Activated CD8-positive, alpha-beta T cell treated with anti-CD3 and anti-CD28 coated beads, Interleukin-2, amount 10 ng/mL, durations not matched to agents 7 days and 5 days (primary cell): ENCODE data around the gene SLC6A1. TPM values are rescaled to one million over a fixed set of nuclear protein-coding genes. Genes with fewer than 3 reads are reported as not detected.

Experiments
- ATAC-seq: fragments of 150-1000 bp; cut with Tn5 transposase; one replicate; pipeline ENCODE4 v1.10.0; 2021; ENCODE audit warnings: moderate library complexity
- CTCF ChIA-PET: fragments of 350-600 bp; sonication (Branson Sonifier 250); formaldehyde crosslinking; loops from one replicate; lab custom pipeline; 2021; ENCODE audit warnings: antibody characterized with exemption; lab: Charles Lee
- POLR2A ChIA-PET: fragments of 350-600 bp; sonication (Branson Sonifier 250); formaldehyde crosslinking; loops from one replicate; lab custom pipeline; 2021; ENCODE audit warnings: antibody characterized with exemption; lab: Charles Lee
- DNase-seq: peaks from one replicate; pipeline ENCODE4 v3.0.0-alpha.2; 2020
- H3K27ac Mint-ChIP-seq: one replicate; pipeline ENCODE4 v1.8.0; 2021; ENCODE audit warnings: mild to moderate bottlenecking, mixed read lengths
- H3K27me3 Mint-ChIP-seq: one replicate; pipeline ENCODE4 v1.8.0; 2021; ENCODE audit warnings: low read depth, mixed read lengths
- H3K36me3 Mint-ChIP-seq: one replicate; pipeline ENCODE4 v1.8.0; 2021; ENCODE audit warnings: low read depth, mixed read lengths
- H3K4me1 Mint-ChIP-seq: one replicate; pipeline ENCODE4 v1.8.0; 2021; ENCODE audit warnings: low read depth, mixed read lengths
- H3K4me3 Mint-ChIP-seq: one replicate; pipeline ENCODE4 v1.8.0; 2021; ENCODE audit warnings: mild to moderate bottlenecking, mixed read lengths
- H3K9me3 Mint-ChIP-seq: one replicate; pipeline ENCODE4 v1.8.0; 2022; ENCODE audit warnings: mixed read lengths; ENCODE audit not compliant: insufficient read depth
- total RNA-seq, 2 experiments: library from RNA; stranded (reverse); gene quantifications; one replicate each; pipeline ENCODE4 v1.2.3, GENCODE V29; 2021

Gene SLC6A1
- total RNA-seq, 2 experiments from 2014 or later, result not detected

DNA sequence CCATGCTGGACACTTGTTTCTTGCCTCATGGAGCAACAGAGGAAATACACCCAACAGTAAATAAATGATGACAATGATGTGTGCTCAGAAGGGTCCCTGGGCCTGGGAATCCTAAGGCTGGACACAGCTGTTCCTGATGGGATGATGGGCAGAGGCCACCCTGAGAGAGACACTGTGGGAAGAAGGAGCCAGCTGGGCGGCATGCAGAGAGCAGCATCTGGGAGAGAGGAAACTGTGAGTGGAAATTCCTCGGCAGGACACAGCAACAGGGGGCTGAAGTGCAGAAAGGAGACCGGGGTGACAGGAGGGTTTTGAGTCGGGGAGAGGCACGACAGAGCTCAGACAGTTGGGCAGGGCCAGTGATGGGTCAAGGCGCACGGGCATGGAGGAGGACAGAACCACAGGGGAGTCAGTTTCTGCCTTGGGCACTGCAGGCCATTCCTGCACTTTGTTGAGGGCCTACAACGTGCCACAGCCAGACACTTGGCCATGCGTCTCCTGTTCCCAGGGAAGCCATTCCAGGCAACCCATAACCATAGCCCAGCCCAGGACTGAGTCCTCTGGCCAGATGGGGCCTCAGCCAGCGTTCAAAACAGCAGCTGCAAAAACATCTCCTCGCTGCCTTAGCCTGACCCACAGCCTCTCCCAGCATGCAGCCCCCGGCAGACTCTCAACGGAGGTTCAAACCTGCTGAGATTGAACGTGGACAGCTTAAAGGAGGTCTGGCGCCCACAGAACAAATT, 36.7 kb upstream of the SLC6A1 start:
- H3K9me3 Mint-ChIP-seq, result no peaks in the 10 kb centered on the region
- DNase-seq (no peak), ATAC-seq (no peak)
- H3K4me3 Mint-ChIP-seq, result no peak overlapping the region
- ChIA-PET POLR2A (no interaction called here), CTCF (no interaction called here)
- H3K4me1 Mint-ChIP-seq, result no peaks in the 10 kb centered on the region
- no peaks in the 10 kb centered on the region for H3K27me3 Mint-ChIP-seq
- H3K27ac Mint-ChIP-seq, result no peak overlapping the region
- H3K36me3 Mint-ChIP-seq, result no peaks in the 10 kb centered on the region

DNA sequence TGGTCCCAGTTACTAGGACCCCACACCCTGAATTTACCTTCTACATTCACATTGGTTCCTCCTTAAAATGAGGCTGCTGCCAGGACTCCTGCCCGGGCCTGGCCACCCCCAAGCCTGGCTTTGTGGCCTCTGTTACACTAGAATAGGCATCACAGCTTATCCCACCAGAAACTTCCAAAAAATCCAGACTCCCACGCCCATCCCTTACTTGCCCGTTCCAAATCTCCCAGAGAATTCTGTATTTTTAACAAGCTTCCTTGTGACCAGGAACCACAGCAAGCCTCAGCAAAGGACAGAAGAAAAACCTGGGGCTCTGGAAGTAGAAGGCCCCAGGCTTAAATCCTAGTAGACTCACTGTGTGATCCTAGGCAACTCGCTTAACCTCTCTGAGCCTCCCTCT, 36.0 kb upstream of the SLC6A1 start:
- POLR2A ChIA-PET, result interaction anchor here (0.7 kb wide), 1 partner anchor 14 kb away, joined by 3 read pairs; no protein-coding TSS in a partner anchor
- no peaks in the 10 kb centered on the region for H3K36me3 Mint-ChIP-seq
- H3K4me3 Mint-ChIP-seq, result no peak overlapping the region
- CTCF ChIA-PET, result no interaction called here
- H3K9me3 Mint-ChIP-seq, result no peaks in the 10 kb centered on the region
- ATAC-seq (no peak), DNase-seq (no peak)
- H3K4me1 Mint-ChIP-seq, result no peaks in the 10 kb centered on the region
- H3K27ac Mint-ChIP-seq, result no peak overlapping the region
- H3K27me3 Mint-ChIP-seq, result no peaks in the 10 kb centered on the region

DNA sequence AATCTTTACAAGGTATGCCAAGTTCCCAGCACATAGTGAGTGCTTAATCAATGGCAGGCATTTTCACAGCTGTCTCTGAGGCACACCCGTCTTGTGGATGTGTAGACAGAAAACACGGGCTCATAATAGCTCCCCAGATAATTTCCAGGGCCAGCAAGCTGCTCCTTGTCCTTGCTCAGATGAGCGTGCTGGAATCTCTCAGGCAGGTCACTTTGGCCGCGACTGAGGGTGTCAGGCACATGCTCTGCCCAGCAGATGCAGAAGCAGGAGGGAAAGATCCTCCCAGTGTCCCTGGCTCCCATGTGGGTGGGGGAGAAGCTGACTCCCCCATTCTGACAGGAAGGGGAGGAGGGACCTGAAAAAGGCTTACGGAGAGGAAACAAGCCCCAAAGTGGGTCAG, 35.6 kb upstream of the SLC6A1 start:
- Mint-ChIP-seq H3K9me3 (no peaks in the 10 kb centered on the region), H3K27me3 (no peaks in the 10 kb centered on the region), H3K27ac (no peak overlapping the region), H3K4me1 (no peaks in the 10 kb centered on the region), H3K36me3 (no peaks in the 10 kb centered on the region), H3K4me3 (no peak overlapping the region)
- DNase-seq (no peak), ATAC-seq (no peak)
- POLR2A ChIA-PET, result interaction anchor here (0.7 kb wide), 1 partner anchor 13 kb away, joined by 3 read pairs; no protein-coding TSS in a partner anchor
- CTCF ChIA-PET, result no interaction called here

DNA sequence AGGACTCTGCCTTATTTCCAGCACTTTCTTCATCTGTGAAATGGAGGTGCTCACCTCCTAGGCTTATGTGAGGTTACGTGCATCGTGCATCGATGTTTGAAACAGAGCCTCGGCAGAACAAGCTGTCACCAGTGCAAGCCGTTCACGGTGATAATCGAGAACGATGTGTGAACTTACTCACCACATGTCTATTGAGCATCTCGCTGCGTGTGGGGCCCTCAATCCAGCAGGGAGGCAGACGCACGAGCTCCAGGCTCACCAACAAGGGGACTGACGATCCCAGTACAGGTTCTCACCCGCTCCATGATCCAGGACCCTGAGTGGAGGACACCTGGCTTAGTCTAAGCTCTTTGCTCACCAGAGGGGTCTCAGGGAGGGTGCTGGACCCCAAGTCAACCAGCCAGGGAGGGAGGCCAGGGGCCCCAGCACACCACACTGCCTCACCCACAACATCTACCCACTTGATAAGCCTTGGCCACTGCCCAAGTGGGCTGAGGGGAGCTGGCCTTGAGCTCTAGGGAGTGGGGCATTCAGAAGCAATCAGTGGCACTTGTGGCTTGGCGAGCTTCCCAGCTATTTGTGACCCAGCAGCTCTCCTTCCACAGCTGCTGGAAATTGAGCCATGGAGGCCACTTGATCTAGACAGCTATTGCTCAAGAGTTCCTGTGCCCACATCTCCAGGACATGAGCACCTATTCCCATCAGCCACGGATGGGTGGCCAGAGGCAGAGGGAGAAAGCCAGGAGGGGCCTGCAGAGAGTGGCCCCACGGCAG, 34.4 kb upstream of the SLC6A1 start:
- POLR2A ChIA-PET, result no interaction called here
- no peak overlapping the region for H3K4me3 Mint-ChIP-seq
- CTCF ChIA-PET, result no interaction called here

DNA sequence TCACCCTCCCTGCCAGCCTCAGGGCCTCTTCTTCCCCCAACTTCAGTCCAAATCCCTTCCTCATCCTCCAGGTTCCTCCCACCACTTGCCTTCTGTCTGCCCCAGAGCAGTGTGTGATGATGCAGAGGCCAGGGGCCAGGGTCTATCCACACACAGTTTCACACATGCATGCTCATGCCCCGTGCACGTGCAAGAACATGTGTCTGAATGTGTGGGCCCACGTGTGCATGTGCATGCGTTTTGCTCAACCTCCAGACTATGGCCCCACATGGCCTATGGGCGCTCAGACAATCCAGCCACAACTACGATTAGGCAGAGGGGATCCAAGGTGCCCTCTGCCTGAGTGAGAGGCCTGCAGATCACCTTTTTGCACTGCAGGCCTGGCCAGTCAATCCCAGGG, 32.3 kb upstream of the SLC6A1 start:
- no peak for ATAC-seq
- POLR2A ChIA-PET, result no interaction called here
- Mint-ChIP-seq H3K4me3 (no peak overlapping the region), H3K9me3 (no peaks in the 10 kb centered on the region), H3K27me3 (no peaks in the 10 kb centered on the region), H3K27ac (no peak overlapping the region), H3K36me3 (no peaks in the 10 kb centered on the region), H3K4me1 (no peaks in the 10 kb centered on the region)
- CTCF ChIA-PET, result no interaction called here
- DNase-seq, result no peak

More for the DNA sequence above, 34.4 kb upstream of the SLC6A1 start:
- H3K27me3 Mint-ChIP-seq, result no peaks in the 10 kb centered on the region
- H3K9me3 Mint-ChIP-seq, result no peaks in the 10 kb centered on the region
- H3K36me3 Mint-ChIP-seq, result no peaks in the 10 kb centered on the region
- ATAC-seq (no peak), DNase-seq (no peak)
- H3K4me1 Mint-ChIP-seq, result no peaks in the 10 kb centered on the region
- H3K27ac Mint-ChIP-seq, result no peak overlapping the region

GRCh38 chr3:10961921-10962320, 30.6 kb upstream of the SLC6A1 start:
- no peak for ATAC-seq
- Mint-ChIP-seq H3K4me1 (no peaks in the 10 kb centered on the region), H3K27me3 (no peaks in the 10 kb centered on the region), H3K36me3 (no peaks in the 10 kb centered on the region), H3K4me3 (no peak overlapping the region), H3K9me3 (no peaks in the 10 kb centered on the region), H3K27ac (no peak overlapping the region)
- ChIA-PET CTCF (no interaction called here), POLR2A (no interaction called here)
- DNase-seq, result no peak

GRCh38 chr3:10962481-10963036, 30.0 kb upstream of the SLC6A1 start:
- H3K4me1 Mint-ChIP-seq, result no peaks in the 10 kb centered on the region
- POLR2A ChIA-PET, result no interaction called here
- no peak overlapping the region for H3K27ac Mint-ChIP-seq
- DNase-seq, result no peak
- H3K4me3 Mint-ChIP-seq, result no peak overlapping the region
- H3K27me3 Mint-ChIP-seq, result no peaks in the 10 kb centered on the region
- ATAC-seq, result no peak
- CTCF ChIA-PET, result no interaction called here
- no peaks in the 10 kb centered on the region for H3K36me3 Mint-ChIP-seq
- no peaks in the 10 kb centered on the region for H3K9me3 Mint-ChIP-seq

- H3K27me3 Mint-ChIP-seq, result no peaks in the 10 kb centered on the region
- DNase-seq (peak; percentile 44), ATAC-seq (no peak)
- ChIA-PET POLR2A (no interaction called here), CTCF (interaction anchor here (1.2 kb wide), 1 partner anchor 18 kb away, joined by 3 read pairs; no protein-coding TSS in a partner anchor)
- no peak overlapping the region for H3K27ac Mint-ChIP-seq
- H3K9me3 Mint-ChIP-seq, result no peaks in the 10 kb centered on the region
- no peak overlapping the region for H3K4me3 Mint-ChIP-seq
- H3K36me3 Mint-ChIP-seq, result no peaks in the 10 kb centered on the region
- no peaks in the 10 kb centered on the region for H3K4me1 Mint-ChIP-seq
These were observed 27.9 kb upstream of the SLC6A1 start for GRCh38 chr3:10964537-10965167.

DNA sequence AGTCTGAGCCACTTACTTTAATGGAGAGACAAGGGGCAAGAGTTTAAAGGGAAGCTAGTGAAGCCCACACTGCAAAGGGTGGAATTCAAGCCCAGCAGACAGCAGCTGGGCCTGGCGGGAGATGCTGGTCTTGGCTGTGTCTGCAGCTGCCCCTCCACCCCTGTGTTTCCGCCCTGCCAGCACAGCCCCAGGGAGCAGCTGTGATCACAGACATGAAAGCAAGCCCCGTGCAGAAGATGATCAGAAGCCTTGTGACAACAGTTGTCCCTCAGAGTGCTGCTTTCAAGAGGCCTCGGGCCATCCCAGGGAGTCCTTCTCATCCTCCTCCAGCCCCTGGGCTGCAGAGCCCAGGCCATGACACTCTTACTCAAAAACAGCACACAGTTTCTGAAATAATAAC, 24.1 kb upstream of the SLC6A1 start:
- no peaks in the 10 kb centered on the region for H3K4me1 Mint-ChIP-seq
- POLR2A ChIA-PET, result no interaction called here

DNA sequence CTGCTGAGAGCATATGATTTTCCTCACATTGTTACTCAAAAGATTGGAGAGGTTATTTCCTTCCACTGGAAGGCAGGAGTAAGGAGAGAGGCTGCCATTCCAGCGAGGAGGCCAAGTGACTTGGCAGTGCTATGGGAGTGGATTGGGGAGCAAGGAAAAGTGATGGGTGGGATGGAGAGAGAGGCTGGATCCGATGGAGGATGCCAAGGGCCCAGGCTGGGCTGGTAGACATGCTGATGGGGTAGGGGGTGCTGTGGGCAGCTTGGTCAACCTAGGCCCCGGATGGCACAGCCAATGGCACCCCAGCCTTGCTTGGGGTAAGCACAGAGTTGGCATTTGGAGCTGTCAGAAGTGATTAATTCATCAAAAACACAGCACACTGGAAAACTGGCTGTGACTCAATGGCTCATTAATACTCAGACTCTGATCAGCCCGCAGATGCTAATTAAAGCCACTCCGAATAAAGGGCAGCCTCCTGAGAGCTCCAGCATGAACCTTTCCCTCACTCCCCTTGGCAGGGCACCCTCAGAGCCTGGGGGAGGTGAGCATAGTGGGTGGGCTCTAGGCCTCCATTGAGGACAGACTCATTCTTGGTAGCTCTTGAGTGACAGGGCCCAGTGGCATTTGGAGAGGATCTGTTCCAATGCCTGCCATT, 22.1 kb upstream of the SLC6A1 start:
- no peak for DNase-seq
- Mint-ChIP-seq H3K9me3 (no peaks in the 10 kb centered on the region), H3K4me3 (no peak overlapping the region), H3K27me3 (peaks cover 6% of the 10 kb centered on the region), H3K27ac (no peak overlapping the region), H3K36me3 (no peaks in the 10 kb centered on the region), H3K4me1 (no peaks in the 10 kb centered on the region)
- ChIA-PET CTCF (interaction anchor here (1.0 kb wide), 1 partner anchor 187 kb away, joined by 3 read pairs; no protein-coding TSS in a partner anchor), POLR2A (interaction anchor here (0.5 kb wide), 1 partner anchor 14 kb away, joined by 3 read pairs; no protein-coding TSS in a partner anchor)
- ATAC-seq, result no peak

More for the DNA sequence above, 24.1 kb upstream of the SLC6A1 start:
- DNase-seq (no peak), ATAC-seq (no peak)
- H3K27me3 Mint-ChIP-seq, result peaks cover 6% of the 10 kb centered on the region
- CTCF ChIA-PET, result no interaction called here
- H3K27ac Mint-ChIP-seq, result no peak overlapping the region
- no peaks in the 10 kb centered on the region for H3K9me3 Mint-ChIP-seq
- H3K4me3 Mint-ChIP-seq, result no peak overlapping the region
- no peaks in the 10 kb centered on the region for H3K36me3 Mint-ChIP-seq

DNA sequence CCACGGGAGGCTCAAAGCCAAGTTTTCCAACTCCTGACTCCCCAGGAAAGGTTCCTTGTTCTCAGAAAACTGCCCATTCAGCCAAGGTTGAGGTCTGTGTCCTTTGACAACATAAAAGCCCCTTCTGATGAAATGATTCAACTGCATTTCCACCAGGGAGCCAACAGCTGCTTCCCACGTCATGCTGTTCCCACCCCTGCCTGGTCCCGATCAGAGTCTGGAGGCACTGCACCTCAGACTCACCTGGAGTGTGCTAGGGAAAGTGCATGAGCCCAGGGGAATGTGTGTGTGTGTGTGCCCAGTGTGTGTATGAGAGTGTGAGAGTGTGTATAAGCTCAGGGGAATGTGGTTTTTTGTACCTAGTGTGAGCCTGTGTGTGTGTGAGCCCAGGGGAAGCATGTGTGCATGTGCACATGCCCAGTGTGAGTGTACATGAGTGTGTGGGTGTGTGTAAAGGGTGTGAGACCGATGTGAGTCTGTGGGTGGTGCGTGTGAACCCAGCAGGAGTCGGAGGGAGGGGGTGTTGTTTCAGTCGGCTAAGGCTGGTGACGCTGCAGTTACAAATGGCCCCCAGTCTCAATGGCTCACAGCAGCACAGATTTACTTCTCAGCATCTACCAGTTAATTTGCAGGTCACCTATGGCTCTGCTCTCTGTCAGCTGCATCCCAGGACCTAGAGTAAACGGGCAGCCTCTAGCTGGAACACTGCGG, 20.3 kb upstream of the SLC6A1 start:
- ATAC-seq, result no peak
- Mint-ChIP-seq H3K9me3 (no peaks in the 10 kb centered on the region), H3K4me1 (no peaks in the 10 kb centered on the region), H3K27me3 (peaks cover 8% of the 10 kb centered on the region), H3K4me3 (no peak overlapping the region), H3K27ac (no peak overlapping the region), H3K36me3 (no peaks in the 10 kb centered on the region)
- DNase-seq, result no peak
- CTCF ChIA-PET, result no interaction called here
- POLR2A ChIA-PET, result no interaction called here
